ENCODE measurements around the gene ZNF598.

The ZNF598 gene

DNA sequence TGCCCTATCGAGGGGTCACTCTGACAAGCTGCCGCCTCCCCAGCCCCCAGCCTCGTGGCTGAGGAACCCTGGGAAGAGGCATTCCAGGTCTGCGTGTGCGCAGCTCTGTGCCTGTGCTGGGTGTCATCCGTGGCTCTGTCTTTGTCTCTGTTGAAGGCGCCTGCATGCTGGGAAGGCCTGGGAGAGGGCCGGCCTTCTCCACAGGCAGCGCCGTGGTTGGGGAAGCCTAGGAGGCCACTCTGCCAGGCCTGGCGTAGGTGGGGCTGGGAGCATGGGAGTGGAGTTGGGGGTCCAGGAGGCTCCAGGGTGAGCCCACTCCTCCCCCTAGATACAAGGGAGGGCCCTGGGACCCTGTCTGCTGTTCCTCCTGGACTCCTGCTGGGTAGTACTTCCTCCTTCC is 20.4 kb upstream of the ZNF598 start:
- no peak overlapping the region for H3K4me2 ChIP-seq (ENCODE audit: low read length)
- no peaks in the 10 kb centered on the region; the same call in 1 of the 2 replicates for H4K20me1 ChIP-seq (ENCODE audit: control insufficient read depth, insufficient read depth, low read depth, low read length)
- H3F3A ChIP-seq (ENCODE audit: control insufficient read depth, insufficient read depth) = no peaks in the 10 kb centered on the region
- TF ChIP-seq EZH2phosphoT487 (IDR thresholded peaks at IDR 0.05; ENCODE audit: borderline replicate concordance, low read length) (no peak), CTCF (IDR thresholded peaks at IDR 0.05; ENCODE audit: low read depth, low read length, poor library complexity, severe bottlenecking) (no peak)
- peaks cover 62% of the 10 kb centered on the region for H3K27me3 ChIP-seq (ENCODE audit: control insufficient read depth, low read length)
- no peak overlapping the region for H3K27ac ChIP-seq (ENCODE audit: low read depth, low read length)
- H3K79me2 ChIP-seq (ENCODE audit: control insufficient read depth, low read length) = no peaks in the 10 kb centered on the region
- no peak overlapping the region for H3K4me3 ChIP-seq (ENCODE audit: low read length)
- no peaks in the 10 kb centered on the region for H3K9me3 ChIP-seq (ENCODE audit: control insufficient read depth, insufficient read depth, low read length)
- H3K4me1 ChIP-seq (ENCODE audit: control insufficient read depth, low read length) = peaks cover 7% of the 10 kb centered on the region; the same call in 1 of the 2 replicates
- H3K9me2 ChIP-seq (replicated peaks; ENCODE audit: control insufficient read depth, low read length) = no peaks in the 10 kb centered on the region
- no peaks in the 10 kb centered on the region for H3K36me3 ChIP-seq (ENCODE audit: control insufficient read depth, low read length)

DNA sequence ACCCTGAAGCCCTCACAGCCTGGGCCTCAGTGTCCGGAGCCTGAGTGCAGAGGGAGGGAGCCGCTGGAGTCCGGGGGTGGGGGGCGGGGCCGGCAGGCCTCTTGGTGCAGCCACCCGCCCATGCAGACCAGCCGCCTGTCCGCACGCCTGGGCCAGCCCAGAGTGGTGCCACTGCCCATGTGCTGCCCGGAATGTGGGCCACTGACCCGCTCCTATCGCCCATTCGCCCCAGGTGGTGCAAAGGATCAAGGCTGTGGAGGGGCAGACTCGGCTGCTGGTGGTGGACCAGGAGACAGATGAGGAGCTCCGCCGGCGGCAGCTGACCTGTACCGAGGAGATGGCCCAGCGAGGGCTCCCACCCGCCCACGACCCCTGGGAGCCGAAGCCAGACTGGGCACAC is 19.7 kb upstream of the ZNF598 start:
- no peak overlapping the region for H3K4me3 ChIP-seq (ENCODE audit: low read length)
- H3K9me3 ChIP-seq (ENCODE audit: control insufficient read depth, insufficient read depth, low read length) = no peaks in the 10 kb centered on the region
- H3K27ac ChIP-seq (ENCODE audit: low read depth, low read length) = no peak overlapping the region
- H3K27me3 ChIP-seq (ENCODE audit: control insufficient read depth, low read length) = peaks cover 63% of the 10 kb centered on the region
- H3K4me2 ChIP-seq (ENCODE audit: low read length) = no peak overlapping the region
- H3F3A ChIP-seq (ENCODE audit: control insufficient read depth, insufficient read depth) = no peaks in the 10 kb centered on the region; the same call in 1 of the 2 replicates
- H3K4me1 ChIP-seq (ENCODE audit: control insufficient read depth, low read length) = peaks cover 7% of the 10 kb centered on the region; the same call in 1 of the 2 replicates
- H3K79me2 ChIP-seq (ENCODE audit: control insufficient read depth, low read length) = no peaks in the 10 kb centered on the region
- no peak for TF ChIP-seq CTCF (IDR thresholded peaks at IDR 0.05; ENCODE audit: low read depth, low read length, poor library complexity, severe bottlenecking)
- TF ChIP-seq EZH2phosphoT487 (IDR thresholded peaks at IDR 0.05; ENCODE audit: borderline replicate concordance, low read length) = no peak
- H4K20me1 ChIP-seq (ENCODE audit: control insufficient read depth, insufficient read depth, low read depth, low read length) = no peaks in the 10 kb centered on the region; the same call in 1 of the 2 replicates
- H3K36me3 ChIP-seq (ENCODE audit: control insufficient read depth, low read length) = no peaks in the 10 kb centered on the region
- no peaks in the 10 kb centered on the region for H3K9me2 ChIP-seq (replicated peaks; ENCODE audit: control insufficient read depth, low read length)

GRCh38 chr16:2028620-2029220 is 19.1 kb upstream of the ZNF598 start:
- H3K4me1 ChIP-seq (ENCODE audit: control insufficient read depth, low read length) = peaks cover 8% of the 10 kb centered on the region; the same call in 1 of the 2 replicates
- H3K79me2 ChIP-seq (ENCODE audit: control insufficient read depth, low read length) = no peaks in the 10 kb centered on the region
- peaks cover 62% of the 10 kb centered on the region for H3K27me3 ChIP-seq (ENCODE audit: control insufficient read depth, low read length)
- no peaks in the 10 kb centered on the region for H3K36me3 ChIP-seq (ENCODE audit: control insufficient read depth, low read length)
- H3K27ac ChIP-seq (ENCODE audit: low read depth, low read length) = no peak overlapping the region
- H4K20me1 ChIP-seq (ENCODE audit: control insufficient read depth, insufficient read depth, low read depth, low read length) = no peaks in the 10 kb centered on the region; the same call in 1 of the 2 replicates
- TF ChIP-seq CTCF (IDR thresholded peaks at IDR 0.05; ENCODE audit: low read depth, low read length, poor library complexity, severe bottlenecking) (no peak), EZH2phosphoT487 (IDR thresholded peaks at IDR 0.05; ENCODE audit: borderline replicate concordance, low read length) (no peak)
- no peaks in the 10 kb centered on the region for H3K9me2 ChIP-seq (replicated peaks; ENCODE audit: control insufficient read depth, low read length)
- H3K4me2 ChIP-seq (ENCODE audit: low read length) = no peak overlapping the region
- H3K4me3 ChIP-seq (ENCODE audit: low read length) = no peak overlapping the region
- no peaks in the 10 kb centered on the region for H3K9me3 ChIP-seq (ENCODE audit: control insufficient read depth, insufficient read depth, low read length)
- H3F3A ChIP-seq (ENCODE audit: control insufficient read depth, insufficient read depth) = no peaks in the 10 kb centered on the region; the same call in 1 of the 2 replicates
